ENCODE results near the gene PLCXD3. TPM values are rescaled to one million over a fixed set of nuclear protein-coding genes. Genes with fewer than 3 reads are reported as not detected.

The PLCXD3 gene
- total and polyA plus RNA-seq, 9 of the 15 experiments (the other 6 are each of a cell fraction or from before 2014, with no cell fraction given): not detected

DNA sequence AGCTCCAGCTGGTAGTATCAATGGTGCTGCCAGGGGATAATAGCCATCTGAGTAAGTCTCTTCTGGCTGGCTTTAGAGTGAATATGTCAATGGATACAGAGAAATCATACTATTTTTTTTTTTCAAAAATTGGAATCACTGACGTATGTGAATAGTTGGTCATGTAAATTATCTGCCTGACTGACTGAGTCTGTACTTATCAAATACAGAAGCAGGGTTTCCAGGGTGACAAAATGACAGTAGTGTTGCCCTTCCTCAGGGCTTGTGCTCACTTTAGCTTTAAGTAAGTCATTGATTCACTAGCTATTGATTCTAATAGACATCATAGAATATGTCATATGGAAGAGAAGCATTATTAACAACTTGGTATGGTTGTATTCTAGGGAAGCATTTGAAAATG, 171.1 kb downstream of the PLCXD3 start:
- Histone ChIP-seq H3K36me3 (ENCODE audit: control insufficient read depth, insufficient read depth, low read length) (no peaks in the 10 kb centered on the region), H3K9me1 (ENCODE audit: control insufficient read depth, insufficient read depth, low read length) (no peaks in the 10 kb centered on the region), H3K9me3 (replicated peaks; ENCODE audit: control insufficient read depth, insufficient read depth, low read depth, low read length) (no peaks in the 10 kb centered on the region), H3K27me3 (ENCODE audit: control insufficient read depth in 2 of 2, insufficient read depth in 2 of 2, low read length in 2 of 2) (no peaks in the 10 kb centered on the region), H3K4me2 (ENCODE audit: insufficient read depth, low read length) (no peak overlapping the region), H2AFZ (ENCODE audit: low read depth, low read length) (no peak overlapping the region), H3K79me2 (ENCODE audit: control insufficient read depth, insufficient read depth, low read length) (no peaks in the 10 kb centered on the region), H3K9ac (ENCODE audit: insufficient read depth in 1 of 2, low read depth in 2 of 2, low read length in 2 of 2) (no peak overlapping the region), H4K20me1 (replicated peaks; ENCODE audit: control insufficient read depth, insufficient read depth, low read length) (no peaks in the 10 kb centered on the region), H3K4me1 (replicated peaks in 1 of 2; ENCODE audit: control insufficient read depth in 2 of 2, insufficient read depth in 2 of 2, low read length in 2 of 2) (no peaks in the 10 kb centered on the region), H3K4me3 (no peak overlapping the region), H3K27ac (ENCODE audit: extremely low read depth, low read depth, low read length) (no peak overlapping the region)
- 4% methylated on average over 1 of the region's 1 CpG for WGBS (ENCODE audit: insufficient coverage, low coverage, missing lambda C conversion rate)
- ATAC-seq (no peak), FAIRE-seq (no peak), DNase-seq (ENCODE audit: extremely low read depth in 1 of 4, low spot score in 3 of 4) (no peak)
- intact Hi-C loops (cut with micrococcal nuclease) (no loop called here), in situ Hi-C loops (cut with MboI) (no loop called here)
- ChIA-PET CTCF (ENCODE audit: low intra/inter-chr PET ratio) (no interaction called here), POLR2A (no interaction called here)
- no TSS peak for BruUV-seq (replicated peaks)
- TF ChIP-seq ZNF24 (IDR thresholded peaks at IDR 0.05): no peak
- TF ChIP-seq ZNF212 (CRISPR knock-in tag; IDR thresholded peaks at IDR 0.05): no peak
- no peak for TF ChIP-seq RBM14 (IDR thresholded peaks at IDR 0.05; ENCODE audit: borderline replicate concordance, insufficient read depth, low read depth, low read length)
- no peak for TF ChIP-seq HNRNPLL (IDR thresholded peaks at IDR 0.05; ENCODE audit: low read depth, low read length, poor library complexity, severe bottlenecking)
- TF ChIP-seq, protein P1, sequence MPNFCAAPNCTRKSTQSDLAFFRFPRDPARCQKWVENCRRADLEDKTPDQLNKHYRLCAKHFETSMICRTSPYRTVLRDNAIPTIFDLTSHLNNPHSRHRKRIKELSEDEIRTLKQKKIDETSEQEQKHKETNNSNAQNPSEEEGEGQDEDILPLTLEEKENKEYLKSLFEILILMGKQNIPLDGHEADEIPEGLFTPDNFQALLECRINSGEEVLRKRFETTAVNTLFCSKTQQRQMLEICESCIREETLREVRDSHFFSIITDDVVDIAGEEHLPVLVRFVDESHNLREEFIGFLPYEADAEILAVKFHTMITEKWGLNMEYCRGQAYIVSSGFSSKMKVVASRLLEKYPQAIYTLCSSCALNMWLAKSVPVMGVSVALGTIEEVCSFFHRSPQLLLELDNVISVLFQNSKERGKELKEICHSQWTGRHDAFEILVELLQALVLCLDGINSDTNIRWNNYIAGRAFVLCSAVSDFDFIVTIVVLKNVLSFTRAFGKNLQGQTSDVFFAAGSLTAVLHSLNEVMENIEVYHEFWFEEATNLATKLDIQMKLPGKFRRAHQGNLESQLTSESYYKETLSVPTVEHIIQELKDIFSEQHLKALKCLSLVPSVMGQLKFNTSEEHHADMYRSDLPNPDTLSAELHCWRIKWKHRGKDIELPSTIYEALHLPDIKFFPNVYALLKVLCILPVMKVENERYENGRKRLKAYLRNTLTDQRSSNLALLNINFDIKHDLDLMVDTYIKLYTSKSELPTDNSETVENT (CRISPR knock-in tag; IDR thresholded peaks at IDR 0.05): no peak
- no peak for TF ChIP-seq PTTG1 (tag; IDR thresholded peaks at IDR 0.05; ENCODE audit: low read depth)
- no peak for TF ChIP-seq ETS2 (tag; IDR thresholded peaks at IDR 0.05; ENCODE audit: borderline replicate concordance, poor library complexity, severe bottlenecking)
- no peak for TF ChIP-seq KAT7 (CRISPR knock-in tag; IDR thresholded peaks at IDR 0.05; ENCODE audit: borderline replicate concordance)
- TF ChIP-seq ZNF77 (CRISPR knock-in tag; IDR thresholded peaks at IDR 0.05): no peak
- TF ChIP-seq, protein P2, sequence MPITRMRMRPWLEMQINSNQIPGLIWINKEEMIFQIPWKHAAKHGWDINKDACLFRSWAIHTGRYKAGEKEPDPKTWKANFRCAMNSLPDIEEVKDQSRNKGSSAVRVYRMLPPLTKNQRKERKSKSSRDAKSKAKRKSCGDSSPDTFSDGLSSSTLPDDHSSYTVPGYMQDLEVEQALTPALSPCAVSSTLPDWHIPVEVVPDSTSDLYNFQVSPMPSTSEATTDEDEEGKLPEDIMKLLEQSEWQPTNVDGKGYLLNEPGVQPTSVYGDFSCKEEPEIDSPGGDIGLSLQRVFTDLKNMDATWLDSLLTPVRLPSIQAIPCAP (CRISPR knock-in tag; IDR thresholded peaks at IDR 0.05; ENCODE audit: borderline replicate concordance): no peak
- TF ChIP-seq CC2D1A (IDR thresholded peaks at IDR 0.05): no peak
- TF ChIP-seq HNRNPL (IDR thresholded peaks at IDR 0.05; ENCODE audit: low read depth, low read length): no peak
- no peak for TF ChIP-seq MYC (IDR thresholded peaks at IDR 0.05; ENCODE audit: low read depth, low read length)
- TF ChIP-seq MYC (CRISPR knock-in tag; IDR thresholded peaks at IDR 0.05; ENCODE audit: borderline replicate concordance, low read depth): no peak
- TF ChIP-seq HDGF (IDR thresholded peaks at IDR 0.05): no peak
- TF ChIP-seq PHTF2 (CRISPR knock-in tag; IDR thresholded peaks at IDR 0.05): no peak
- TF ChIP-seq HIVEP1 (CRISPR knock-in tag; IDR thresholded peaks at IDR 0.05): no peak
- TF ChIP-seq, protein P3, sequence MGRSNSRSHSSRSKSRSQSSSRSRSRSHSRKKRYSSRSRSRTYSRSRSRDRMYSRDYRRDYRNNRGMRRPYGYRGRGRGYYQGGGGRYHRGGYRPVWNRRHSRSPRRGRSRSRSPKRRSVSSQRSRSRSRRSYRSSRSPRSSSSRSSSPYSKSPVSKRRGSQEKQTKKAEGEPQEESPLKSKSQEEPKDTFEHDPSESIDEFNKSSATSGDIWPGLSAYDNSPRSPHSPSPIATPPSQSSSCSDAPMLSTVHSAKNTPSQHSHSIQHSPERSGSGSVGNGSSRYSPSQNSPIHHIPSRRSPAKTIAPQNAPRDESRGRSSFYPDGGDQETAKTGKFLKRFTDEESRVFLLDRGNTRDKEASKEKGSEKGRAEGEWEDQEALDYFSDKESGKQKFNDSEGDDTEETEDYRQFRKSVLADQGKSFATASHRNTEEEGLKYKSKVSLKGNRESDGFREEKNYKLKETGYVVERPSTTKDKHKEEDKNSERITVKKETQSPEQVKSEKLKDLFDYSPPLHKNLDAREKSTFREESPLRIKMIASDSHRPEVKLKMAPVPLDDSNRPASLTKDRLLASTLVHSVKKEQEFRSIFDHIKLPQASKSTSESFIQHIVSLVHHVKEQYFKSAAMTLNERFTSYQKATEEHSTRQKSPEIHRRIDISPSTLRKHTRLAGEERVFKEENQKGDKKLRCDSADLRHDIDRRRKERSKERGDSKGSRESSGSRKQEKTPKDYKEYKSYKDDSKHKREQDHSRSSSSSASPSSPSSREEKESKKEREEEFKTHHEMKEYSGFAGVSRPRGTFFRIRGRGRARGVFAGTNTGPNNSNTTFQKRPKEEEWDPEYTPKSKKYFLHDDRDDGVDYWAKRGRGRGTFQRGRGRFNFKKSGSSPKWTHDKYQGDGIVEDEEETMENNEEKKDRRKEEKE (IDR thresholded peaks at IDR 0.05; ENCODE audit: borderline replicate concordance in 1 of 2, control insufficient read depth in 1 of 2, low read depth in 2 of 2, low read length in 1 of 2): no peak

Data from K562 (cell line).